22Rv1 (cell line): ENCODE results near the gene OR12D2.

Source experiments
- CTCF ChIP-seq: fragments of 450-650 bp; IDR thresholded peaks from 2 replicates; pipeline ENCODE4 v1.5.1; 2017; ENCODE audit warnings: mild to moderate bottlenecking
- ZFX ChIP-seq: fragments of 450-650 bp; IDR thresholded peaks from 2 replicates; pipeline ENCODE4 v1.6.1; 2017; ENCODE audit warnings: antibody characterized with exemption, borderline replicate concordance

GRCh38 chr6:29419516-29419915 lies 24.1 kb downstream of the OR12D2 start:
- TF ChIP-seq CTCF (no peak), ZFX (no peak)
